ENCODE measurements around the gene DLL4.

GRCh38 chr15:40923551-40923950, 5.6 kb upstream of the DLL4 start:
- TF ChIP-seq CTCF (IDR thresholded peaks at IDR 0.05) (no peak), POLR2A (IDR thresholded peaks at IDR 0.05) (no peak)

Measured in heart left ventricle (tissue), 13 donors.